OCI-M1 (cell line): ENCODE measurements around the gene RSPRY1.
"Not testable (repeated sequence)": the region's sequence is repeated elsewhere in the genome, so short reads cannot be mapped to it uniquely, and the experiment has no call there.

Experiments
- DNase-seq: peaks from one replicate; lab custom pipeline; 2025; lab: John Stamatoyannopoulos, UW

Gene RSPRY1

GRCh38 chr16:57271867-57272495 lies 85.9 kb downstream of the RSPRY1 start:
- DNase-seq, result no peak

GRCh38 chr16:57273359-57273758 lies 87.2 kb downstream of the RSPRY1 start:
- DNase-seq, result no peak

GRCh38 chr16:57273826-57274225 lies 87.7 kb downstream of the RSPRY1 start:
- no peak for DNase-seq

GRCh38 chr16:57275946-57276345 lies 89.8 kb downstream of the RSPRY1 start:
- DNase-seq, result not testable (repeated sequence)

- no peak for DNase-seq
Measured at GRCh38 chr16:57276596-57276995, 90.5 kb downstream of the RSPRY1 start.

GRCh38 chr16:57277586-57277985 lies 91.5 kb downstream of the RSPRY1 start:
- DNase-seq, result peak; percentile 59

- DNase-seq, result no peak
Measured at GRCh38 chr16:57278494-57278893, 92.4 kb downstream of the RSPRY1 start.

GRCh38 chr16:57279780-57280638 lies 93.9 kb downstream of the RSPRY1 start:
- no peak for DNase-seq

GRCh38 chr16:57281791-57282190 lies 95.7 kb downstream of the RSPRY1 start:
- no peak for DNase-seq

GRCh38 chr16:57282510-57283213 lies 96.5 kb downstream of the RSPRY1 start:
- DNase-seq, result no peak

GRCh38 chr16:57283214-57283958 lies 97.3 kb downstream of the RSPRY1 start:
- DNase-seq, result no peak

- DNase-seq, result no peak
Measured at GRCh38 chr16:57283959-57284208, 97.8 kb downstream of the RSPRY1 start.

GRCh38 chr16:57284209-57284951 lies 98.3 kb downstream of the RSPRY1 start, which contains the start of gene PLLP:
Gene PLLP (minus strand): TSS chr16:57284672. CDS start chr16:57284540, 132 bp downstream.
- DNase-seq, result no peak

GRCh38 chr16:57284952-57285363 lies 98.8 kb downstream of the RSPRY1 start:
- no peak for DNase-seq

- DNase-seq, result no peak
Measured at GRCh38 chr16:57285379-57285778, 99.2 kb downstream of the RSPRY1 start.

GRCh38 chr16:57289391-57290257 lies 103.5 kb downstream of the RSPRY1 start:
- no peak for DNase-seq
